DOHH2 (cell line): Measurements from ENCODE around the gene PTPN21.

Source experiments
- EZH2phosphoT487 ChIP-seq: fragments of 200-600 bp; sonication (generic); IDR thresholded peaks from 2 replicates; pipeline ENCODE4 v1.6.1; 2017; ENCODE audit warnings: borderline replicate concordance, mild to moderate bottlenecking, antibody characterized with exemption, low read length, moderate library complexity, mixed read lengths
- TF ChIP-seq, protein P1 (sequence below): fragments of 200-600 bp; sonication (generic); IDR thresholded peaks from one replicate; pipeline ENCODE4 v1.5.1; 2014; ENCODE audit warnings: antibody characterized with exemption, mild to moderate bottlenecking, low read depth, low read length; ENCODE audit not compliant: poor library complexity, severe bottlenecking

DNA sequence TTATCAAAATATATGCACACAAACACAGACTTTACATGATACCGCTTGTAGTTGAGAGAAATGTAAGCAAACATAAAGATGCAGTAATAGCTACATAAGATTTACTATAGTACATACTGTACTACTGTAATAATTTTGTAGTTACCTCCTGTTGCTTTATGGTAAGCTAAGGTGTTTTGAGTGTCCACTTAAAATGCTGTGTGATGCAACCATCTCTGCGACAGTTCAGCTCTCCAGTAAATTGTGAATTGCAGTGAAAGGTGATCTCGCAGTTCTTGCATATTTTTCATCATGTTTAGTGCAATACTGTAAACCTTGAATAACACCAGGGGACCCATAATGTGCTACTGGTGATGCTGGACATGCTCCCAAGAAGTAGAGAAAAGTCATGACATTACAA lies 29.6 kb upstream of the PTPN21 start:
- TF ChIP-seq, protein P1, sequence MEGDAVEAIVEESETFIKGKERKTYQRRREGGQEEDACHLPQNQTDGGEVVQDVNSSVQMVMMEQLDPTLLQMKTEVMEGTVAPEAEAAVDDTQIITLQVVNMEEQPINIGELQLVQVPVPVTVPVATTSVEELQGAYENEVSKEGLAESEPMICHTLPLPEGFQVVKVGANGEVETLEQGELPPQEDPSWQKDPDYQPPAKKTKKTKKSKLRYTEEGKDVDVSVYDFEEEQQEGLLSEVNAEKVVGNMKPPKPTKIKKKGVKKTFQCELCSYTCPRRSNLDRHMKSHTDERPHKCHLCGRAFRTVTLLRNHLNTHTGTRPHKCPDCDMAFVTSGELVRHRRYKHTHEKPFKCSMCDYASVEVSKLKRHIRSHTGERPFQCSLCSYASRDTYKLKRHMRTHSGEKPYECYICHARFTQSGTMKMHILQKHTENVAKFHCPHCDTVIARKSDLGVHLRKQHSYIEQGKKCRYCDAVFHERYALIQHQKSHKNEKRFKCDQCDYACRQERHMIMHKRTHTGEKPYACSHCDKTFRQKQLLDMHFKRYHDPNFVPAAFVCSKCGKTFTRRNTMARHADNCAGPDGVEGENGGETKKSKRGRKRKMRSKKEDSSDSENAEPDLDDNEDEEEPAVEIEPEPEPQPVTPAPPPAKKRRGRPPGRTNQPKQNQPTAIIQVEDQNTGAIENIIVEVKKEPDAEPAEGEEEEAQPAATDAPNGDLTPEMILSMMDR = no peak
- no peak for TF ChIP-seq EZH2phosphoT487
